ENCODE measurements around the gene ZNF764. TPM values are rescaled to one million over a fixed set of nuclear protein-coding genes. Genes with fewer than 3 reads are reported as not detected.

The ZNF764 gene
- total and polyA plus RNA-seq, 9 of the 15 experiments (the other 6 are each of a cell fraction or from before 2014, with no cell fraction given), result 0.69 to 10.1 (median 4.1) TPM

DNA sequence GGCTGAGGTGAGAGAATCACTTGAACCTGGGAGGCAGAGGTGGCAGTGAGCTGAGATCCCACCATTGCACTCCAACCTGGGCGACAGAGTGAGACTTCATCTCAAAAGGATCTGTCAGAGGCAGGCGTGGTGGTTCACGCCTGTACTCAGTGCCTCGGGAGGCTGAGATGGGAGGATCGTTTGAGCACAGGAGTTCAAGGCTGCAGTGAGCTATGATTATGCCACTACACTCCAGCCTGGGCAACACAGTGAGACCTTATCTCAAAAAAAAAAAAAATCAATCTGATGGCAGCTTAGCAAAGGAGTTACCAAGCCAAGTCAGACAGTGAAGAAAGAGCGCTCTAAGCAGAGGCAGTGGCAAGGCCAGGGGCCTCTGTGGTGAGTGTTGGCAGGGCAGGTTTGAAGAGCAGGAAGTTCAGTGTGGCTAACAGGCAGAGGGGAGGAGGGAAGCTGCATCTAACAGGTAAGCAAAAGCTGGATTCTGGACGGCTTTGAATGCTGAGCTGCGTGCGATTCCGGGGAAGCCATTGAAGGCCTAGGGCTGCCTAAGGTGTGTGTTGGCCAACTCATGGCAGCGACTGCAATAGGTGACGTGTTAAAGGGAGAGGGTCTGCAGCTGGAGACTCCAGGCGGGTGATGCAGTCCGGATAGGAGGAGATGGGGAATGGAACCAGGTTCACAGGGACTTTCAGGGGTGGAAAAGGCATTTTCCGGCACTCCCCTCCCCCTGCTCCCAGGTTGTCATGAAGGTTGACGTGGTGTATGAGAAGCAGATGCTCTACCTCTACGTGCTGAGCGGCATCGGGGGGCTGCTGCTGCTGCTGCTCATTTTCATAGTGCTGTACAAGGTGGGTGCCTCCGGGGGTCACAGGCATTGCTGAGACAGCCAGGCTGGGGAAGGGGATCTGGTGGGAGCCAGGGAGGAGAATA, 38.8 kb downstream of the ZNF764 start:
- H3K9me3 ChIP-seq (replicated peaks; ENCODE audit: control insufficient read depth, insufficient read depth, low read depth, low read length), result no peaks in the 10 kb centered on the region
- H3K4me2 ChIP-seq (ENCODE audit: insufficient read depth, low read length), result no peak overlapping the region
- peaks cover 2% of the 10 kb centered on the region; the same call in 1 of the 3 replicates for H3K36me3 ChIP-seq (ENCODE audit: control insufficient read depth, insufficient read depth, low read length)
- peaks cover 6% of the 10 kb centered on the region for H3K9me1 ChIP-seq (ENCODE audit: control insufficient read depth, insufficient read depth, low read length)
- ATAC-seq (no peak), DNase-seq (ENCODE audit: extremely low read depth in 1 of 4, low spot score in 3 of 4) (no peak), FAIRE-seq (no peak)
- ChIA-PET POLR2A (interaction anchor here (1.1 to 2.0 kb wide), 2 partner anchors 8 to 73 kb away, joined by 3 to 9 read pairs; no protein-coding TSS in a partner anchor), CTCF (ENCODE audit: low intra/inter-chr PET ratio) (no interaction called here)
- peaks cover 6 to 24% of the 10 kb centered on the region in 2 experiments; a peak in 4 of 5 replicates for H3K4me1 ChIP-seq (replicated peaks in 1 of 2; ENCODE audit: control insufficient read depth in 2 of 2, insufficient read depth in 2 of 2, low read length in 2 of 2)
- in situ Hi-C loops (cut with MboI), result no loop called here
- no peak overlapping the region for H3K27ac ChIP-seq (ENCODE audit: extremely low read depth, low read depth, low read length)
- H3K9ac ChIP-seq (ENCODE audit: insufficient read depth in 1 of 2, low read depth in 2 of 2, low read length in 2 of 2), result no peak overlapping the region; a peak in 1 of 4 replicates
- TF ChIP-seq ZNF146 (CRISPR knock-in tag; IDR thresholded peaks at IDR 0.05; ENCODE audit: unreplicated experiment) (no peak), CBX2 (IDR thresholded peaks at IDR 0.05; ENCODE audit: insufficient read depth, low read length, poor library complexity, severe bottlenecking) (no peak)
- intact Hi-C loops (cut with micrococcal nuclease), result no loop called here
- H3K79me2 ChIP-seq (ENCODE audit: control insufficient read depth, insufficient read depth, low read length), result 0 out of 3 replicates have a peak, but pooled peaks cover under 1% of the 10 kb centered on the region
- BruUV-seq (replicated peaks), result no TSS peak
- WGBS (ENCODE audit: insufficient coverage, low coverage, missing lambda C conversion rate), result 60% methylated on average over 20 of the region's 20 CpGs
- H3K4me3 ChIP-seq, result no peak overlapping the region
- no peak overlapping the region for H2AFZ ChIP-seq (ENCODE audit: low read depth, low read length)
- H4K20me1 ChIP-seq (replicated peaks; ENCODE audit: control insufficient read depth, insufficient read depth, low read length), result no peaks in the 10 kb centered on the region
- no peaks in the 10 kb centered on the region for H3K27me3 ChIP-seq (ENCODE audit: control insufficient read depth in 2 of 2, insufficient read depth in 2 of 2, low read length in 2 of 2)

GRCh38 chr16:30518552-30518951, 39.6 kb downstream of the ZNF764 start:
- 0 out of 3 replicates have a peak, but pooled peaks have one; percentile 22 for ATAC-seq
- CTCF ChIA-PET (ENCODE audit: low intra/inter-chr PET ratio), result no interaction called here
- Histone ChIP-seq H3K4me3 (no peak overlapping the region), H3K27me3 (ENCODE audit: control insufficient read depth in 2 of 2, insufficient read depth in 2 of 2, low read length in 2 of 2) (no peaks in the 10 kb centered on the region), H3K4me1 (replicated peaks in 1 of 2; ENCODE audit: control insufficient read depth in 2 of 2, insufficient read depth in 2 of 2, low read length in 2 of 2) (peaks cover 2 to 17% of the 10 kb centered on the region in 2 experiments; a peak in 3 of 5 replicates), H3K4me2 (ENCODE audit: insufficient read depth, low read length) (no peak overlapping the region), H3K27ac (ENCODE audit: extremely low read depth, low read depth, low read length) (no peak overlapping the region), H3K9ac (ENCODE audit: insufficient read depth in 1 of 2, low read depth in 2 of 2, low read length in 2 of 2) (peak overlapping the region in 1 of 2 experiments; percentile 41; a peak in 1 of 4 replicates), H3K9me3 (replicated peaks; ENCODE audit: control insufficient read depth, insufficient read depth, low read depth, low read length) (no peaks in the 10 kb centered on the region), H3K36me3 (ENCODE audit: control insufficient read depth, insufficient read depth, low read length) (no peaks in the 10 kb centered on the region), H2AFZ (ENCODE audit: low read depth, low read length) (no peak overlapping the region), H3K9me1 (ENCODE audit: control insufficient read depth, insufficient read depth, low read length) (peaks cover 6% of the 10 kb centered on the region), H3K79me2 (ENCODE audit: control insufficient read depth, insufficient read depth, low read length) (no peaks in the 10 kb centered on the region), H4K20me1 (replicated peaks; ENCODE audit: control insufficient read depth, insufficient read depth, low read length) (no peaks in the 10 kb centered on the region)
- no TSS peak for BruUV-seq (replicated peaks)
- POLR2A ChIA-PET, result interaction anchor here (0.8 to 2.0 kb wide), 3 partner anchors 9 to 72 kb away, joined by 3 to 9 read pairs (median 3); no protein-coding TSS in a partner anchor
- no peak for DNase-seq (ENCODE audit: extremely low read depth in 1 of 4, low spot score in 3 of 4)
- intact Hi-C loops (cut with micrococcal nuclease) (no loop called here), in situ Hi-C loops (cut with MboI) (no loop called here)
- FAIRE-seq, result no peak
- TF ChIP-seq CREB1 (IDR thresholded peaks at IDR 0.05) (no peak), CREB1 (CRISPR knock-in tag; IDR thresholded peaks at IDR 0.05) (no peak), ARID3B (CRISPR knock-in tag; IDR thresholded peaks at IDR 0.05; ENCODE audit: borderline replicate concordance) (no peak)
- TF ChIP-seq, protein P1, sequence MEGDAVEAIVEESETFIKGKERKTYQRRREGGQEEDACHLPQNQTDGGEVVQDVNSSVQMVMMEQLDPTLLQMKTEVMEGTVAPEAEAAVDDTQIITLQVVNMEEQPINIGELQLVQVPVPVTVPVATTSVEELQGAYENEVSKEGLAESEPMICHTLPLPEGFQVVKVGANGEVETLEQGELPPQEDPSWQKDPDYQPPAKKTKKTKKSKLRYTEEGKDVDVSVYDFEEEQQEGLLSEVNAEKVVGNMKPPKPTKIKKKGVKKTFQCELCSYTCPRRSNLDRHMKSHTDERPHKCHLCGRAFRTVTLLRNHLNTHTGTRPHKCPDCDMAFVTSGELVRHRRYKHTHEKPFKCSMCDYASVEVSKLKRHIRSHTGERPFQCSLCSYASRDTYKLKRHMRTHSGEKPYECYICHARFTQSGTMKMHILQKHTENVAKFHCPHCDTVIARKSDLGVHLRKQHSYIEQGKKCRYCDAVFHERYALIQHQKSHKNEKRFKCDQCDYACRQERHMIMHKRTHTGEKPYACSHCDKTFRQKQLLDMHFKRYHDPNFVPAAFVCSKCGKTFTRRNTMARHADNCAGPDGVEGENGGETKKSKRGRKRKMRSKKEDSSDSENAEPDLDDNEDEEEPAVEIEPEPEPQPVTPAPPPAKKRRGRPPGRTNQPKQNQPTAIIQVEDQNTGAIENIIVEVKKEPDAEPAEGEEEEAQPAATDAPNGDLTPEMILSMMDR (IDR thresholded peaks at IDR 0.05 in 2 of 3, conservative IDR thresholded peaks at IDR 0.05 in 1 of 3; ENCODE audit: insufficient read depth in 2 of 3, low read depth in 1 of 3, low read length in 3 of 3), result peak in 1 of 3 experiments; percentile 12; a peak in 1 of 6 replicates
- WGBS (ENCODE audit: insufficient coverage, low coverage, missing lambda C conversion rate), result 56% methylated on average over 10 of the region's 10 CpGs

All from K562 (cell line).